HUES64 (cell line): Measurements from ENCODE around the gene MBD3L2B.

Source experiments
- H3K27ac ChIP-seq: 2 replicates; pipeline ENCODE4 v1.7.0; 2013; ENCODE audit warnings: low read depth, low read length, inconsistent platforms
- H3K27me3 ChIP-seq: 2 replicates; pipeline ENCODE4 v1.6.1; 2013; ENCODE audit warnings: mild to moderate bottlenecking, low read length; ENCODE audit not compliant: insufficient read depth
- H3K36me3 ChIP-seq: 2 replicates; pipeline ENCODE4 v1.6.1; 2013; ENCODE audit warnings: mild to moderate bottlenecking, low read length; ENCODE audit not compliant: insufficient read depth
- H3K4me1 ChIP-seq: 2 replicates; pipeline ENCODE4 v1.6.1; 2013; ENCODE audit warnings: mild to moderate bottlenecking, low read length, moderate library complexity; ENCODE audit not compliant: insufficient read depth
- H3K4me3 ChIP-seq: 2 replicates; pipeline ENCODE4 v1.5.1; 2013; ENCODE audit warnings: mild to moderate bottlenecking, low read length, moderate library complexity
- H3K9ac ChIP-seq: 2 replicates; pipeline ENCODE4 v1.6.1; 2013; ENCODE audit warnings: mild to moderate bottlenecking, low read depth, low read length
- H3K9me3 ChIP-seq: 2 replicates; pipeline ENCODE4 v1.6.1; 2013; ENCODE audit warnings: low read depth, low read length; ENCODE audit not compliant: insufficient read depth
- WGBS: fragments of 150-250, 120-280 bp; methylation state at CpG from one replicate; pipeline ENCODE4 v1.1.7; 2013; ENCODE audit warnings: missing lambda C conversion rate; 5-methylcytosine and 5-hydroxymethylcytosine counted together

The MBD3L2B gene

DNA sequence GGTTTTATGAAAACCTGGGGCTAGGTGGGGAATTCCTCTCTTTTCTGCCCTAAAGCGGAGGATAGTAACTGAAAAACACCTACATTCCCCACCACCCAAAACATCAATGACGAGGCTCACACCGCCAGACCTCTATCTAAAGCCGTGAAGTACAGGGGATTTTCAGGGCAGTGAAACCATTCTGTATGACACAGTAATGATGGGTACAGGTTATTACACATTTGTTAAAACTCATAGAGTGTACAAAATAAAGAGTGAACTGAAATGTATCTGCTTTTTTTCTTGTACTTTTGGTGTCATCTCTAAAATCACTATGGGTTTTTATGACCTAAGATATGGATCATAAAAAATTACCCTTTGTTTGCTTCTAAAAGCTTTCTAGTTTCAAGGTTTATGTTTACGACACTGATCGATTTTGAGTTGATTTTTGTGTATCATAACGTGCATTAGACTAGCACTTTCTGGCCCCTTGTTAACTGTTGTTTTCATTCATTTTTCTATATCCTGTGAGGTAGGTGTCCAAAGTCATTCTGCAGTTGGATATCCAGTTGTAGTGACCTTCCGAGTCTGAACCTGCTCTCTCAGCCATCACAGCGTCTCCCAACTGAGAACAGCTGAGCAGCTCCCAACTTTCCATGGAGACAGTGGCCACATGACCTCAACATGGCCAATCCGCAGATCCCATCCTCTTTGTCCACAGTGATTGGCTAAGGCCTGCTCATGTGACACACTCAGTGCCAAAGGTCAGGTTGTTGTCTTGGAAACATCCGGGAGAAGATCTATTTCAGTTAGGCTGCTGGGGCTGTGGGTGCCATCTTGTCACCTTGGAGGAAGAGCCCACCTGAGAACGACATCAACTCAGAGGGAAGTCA is 10.3 kb downstream of the MBD3L2B start:
- 87% methylated on average over 11 of the region's 12 CpGs for WGBS
- Histone ChIP-seq H3K36me3 (no peaks in the 10 kb centered on the region), H3K9ac (no peak overlapping the region), H3K4me3 (no peak overlapping the region), H3K9me3 (peaks cover 69% of the 10 kb centered on the region), H3K27ac (no peak overlapping the region), H3K4me1 (no peaks in the 10 kb centered on the region), H3K27me3 (no peaks in the 10 kb centered on the region)

GRCh38 chr19:7007859-7008258 is 13.4 kb downstream of the MBD3L2B start:
- Histone ChIP-seq H3K9me3 (peaks cover 60% of the 10 kb centered on the region), H3K9ac (no peak overlapping the region), H3K27ac (no peak overlapping the region), H3K27me3 (no peaks in the 10 kb centered on the region), H3K36me3 (no peaks in the 10 kb centered on the region), H3K4me1 (no peaks in the 10 kb centered on the region), H3K4me3 (no peak overlapping the region)
- WGBS, result 80% methylated on average over 4 of the region's 4 CpGs

GRCh38 chr19:7006135-7006704 is 15.0 kb downstream of the MBD3L2B start:
- no peak overlapping the region for H3K27ac ChIP-seq
- no peak overlapping the region for H3K4me3 ChIP-seq
- WGBS, result 64% methylated on average over 11 of the region's 11 CpGs
- H3K27me3 ChIP-seq, result no peaks in the 10 kb centered on the region
- no peaks in the 10 kb centered on the region for H3K4me1 ChIP-seq
- H3K36me3 ChIP-seq, result no peaks in the 10 kb centered on the region
- H3K9ac ChIP-seq, result no peak overlapping the region
- H3K9me3 ChIP-seq, result peaks cover 62% of the 10 kb centered on the region

- H3K9ac ChIP-seq, result no peak overlapping the region
- peaks cover 74% of the 10 kb centered on the region for H3K9me3 ChIP-seq
- H3K36me3 ChIP-seq, result no peaks in the 10 kb centered on the region
- H3K27ac ChIP-seq, result no peak overlapping the region
- H3K27me3 ChIP-seq, result no peaks in the 10 kb centered on the region
- H3K4me3 ChIP-seq, result no peak overlapping the region
- 89% methylated on average over 15 of the region's 18 CpGs for WGBS
- no peaks in the 10 kb centered on the region for H3K4me1 ChIP-seq
These were observed 16.8 kb downstream of the MBD3L2B start for GRCh38 chr19:7004313-7004931.

DNA sequence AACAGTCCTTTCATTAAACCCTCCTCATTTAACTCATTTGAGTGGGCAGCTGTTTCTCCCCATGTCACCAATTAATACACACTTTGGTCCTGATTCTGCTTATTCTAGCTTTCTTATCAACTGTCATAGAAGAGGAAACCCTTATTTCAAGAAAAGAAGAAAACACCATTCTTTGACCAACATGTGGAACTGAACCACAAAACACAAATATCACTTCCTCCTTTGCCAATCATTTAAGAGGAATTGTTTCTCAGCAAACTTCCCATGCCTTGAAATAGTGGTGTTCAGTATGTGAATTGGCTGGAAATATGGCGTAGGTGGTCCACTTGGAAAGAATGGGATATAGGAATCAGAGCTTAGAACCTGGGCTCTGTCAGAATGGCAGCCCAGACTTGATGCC is 20.4 kb downstream of the MBD3L2B start:
- Histone ChIP-seq H3K36me3 (no peaks in the 10 kb centered on the region), H3K4me1 (no peaks in the 10 kb centered on the region)

DNA sequence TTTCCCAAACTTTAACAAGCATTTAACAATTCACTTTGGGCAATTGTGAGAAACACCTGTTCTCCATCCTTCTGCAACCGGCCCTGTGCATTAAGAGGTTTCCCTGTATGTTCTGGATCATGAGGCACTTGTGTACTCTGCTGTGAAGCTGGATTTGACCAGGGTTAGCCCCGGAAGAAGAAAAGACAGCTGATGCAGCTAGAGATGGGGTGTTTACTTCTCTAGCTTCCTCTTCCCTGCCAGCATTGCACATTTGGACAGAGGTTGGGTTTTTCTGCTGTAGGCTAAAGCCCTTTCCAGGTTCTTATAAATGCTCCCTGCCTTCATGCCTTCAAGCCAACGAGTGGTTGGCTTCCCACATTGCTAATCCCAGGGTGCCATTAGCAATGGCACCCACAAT is 20.9 kb downstream of the MBD3L2B start:
- no peak overlapping the region for H3K27ac ChIP-seq
- 65% methylated on average over 3 of the region's 3 CpGs for WGBS
- peaks cover 81% of the 10 kb centered on the region for H3K9me3 ChIP-seq
- no peaks in the 10 kb centered on the region for H3K27me3 ChIP-seq
- no peaks in the 10 kb centered on the region for H3K36me3 ChIP-seq
- no peak overlapping the region for H3K9ac ChIP-seq
- H3K4me1 ChIP-seq, result no peaks in the 10 kb centered on the region
- no peak overlapping the region for H3K4me3 ChIP-seq

More for the DNA sequence above, 20.4 kb downstream of the MBD3L2B start:
- H3K27ac ChIP-seq, result no peak overlapping the region
- no peak overlapping the region for H3K4me3 ChIP-seq
- H3K9ac ChIP-seq, result no peak overlapping the region
- WGBS, result 80% methylated on average over 1 of the region's 1 CpG
- H3K9me3 ChIP-seq, result peaks cover 79% of the 10 kb centered on the region
- H3K27me3 ChIP-seq, result no peaks in the 10 kb centered on the region

DNA sequence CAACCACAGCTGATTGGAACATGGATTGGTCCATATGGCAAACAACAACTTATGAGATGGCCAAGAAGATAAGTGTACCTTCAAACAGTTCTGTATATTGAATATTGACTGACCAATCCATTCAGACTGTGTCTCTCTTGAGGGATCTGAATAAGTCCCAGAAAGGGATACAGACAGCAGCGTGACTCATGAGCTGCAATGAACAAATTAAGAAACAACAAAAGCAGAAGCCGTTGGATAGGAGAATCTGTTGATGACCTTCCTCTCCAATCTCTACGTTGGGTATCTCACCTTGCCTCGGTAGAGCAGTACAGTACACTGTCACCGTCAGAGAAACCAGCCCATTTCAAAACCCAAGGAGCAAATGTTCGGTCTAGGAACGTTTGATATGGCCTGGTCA is 21.3 kb downstream of the MBD3L2B start:
- H3K27me3 ChIP-seq, result no peaks in the 10 kb centered on the region
- no peaks in the 10 kb centered on the region for H3K36me3 ChIP-seq
- WGBS, result 68% methylated on average over 7 of the region's 7 CpGs
- H3K27ac ChIP-seq, result no peak overlapping the region
- H3K9ac ChIP-seq, result no peak overlapping the region
- H3K4me1 ChIP-seq, result no peaks in the 10 kb centered on the region
- H3K9me3 ChIP-seq, result peaks cover 81% of the 10 kb centered on the region
- no peak overlapping the region for H3K4me3 ChIP-seq

- no peak overlapping the region for H3K4me3 ChIP-seq
- no peaks in the 10 kb centered on the region for H3K4me1 ChIP-seq
- H3K9me3 ChIP-seq, result peaks cover 81% of the 10 kb centered on the region
- no peaks in the 10 kb centered on the region for H3K27me3 ChIP-seq
- H3K9ac ChIP-seq, result no peak overlapping the region
- WGBS, result 85% methylated on average over 15 of the region's 15 CpGs
- no peaks in the 10 kb centered on the region for H3K36me3 ChIP-seq
- H3K27ac ChIP-seq, result no peak overlapping the region
These were observed 23.4 kb downstream of the MBD3L2B start for GRCh38 chr19:6997679-6998445.

GRCh38 chr19:6996810-6997209 is 24.4 kb downstream of the MBD3L2B start:
- H3K27me3 ChIP-seq, result no peaks in the 10 kb centered on the region
- no peak overlapping the region for H3K27ac ChIP-seq
- H3K9ac ChIP-seq, result no peak overlapping the region
- no peaks in the 10 kb centered on the region for H3K36me3 ChIP-seq
- no peak overlapping the region for H3K4me3 ChIP-seq
- H3K4me1 ChIP-seq, result no peaks in the 10 kb centered on the region
- WGBS, result 88% methylated on average over 3 of the region's 4 CpGs
- peaks cover 80% of the 10 kb centered on the region for H3K9me3 ChIP-seq

DNA sequence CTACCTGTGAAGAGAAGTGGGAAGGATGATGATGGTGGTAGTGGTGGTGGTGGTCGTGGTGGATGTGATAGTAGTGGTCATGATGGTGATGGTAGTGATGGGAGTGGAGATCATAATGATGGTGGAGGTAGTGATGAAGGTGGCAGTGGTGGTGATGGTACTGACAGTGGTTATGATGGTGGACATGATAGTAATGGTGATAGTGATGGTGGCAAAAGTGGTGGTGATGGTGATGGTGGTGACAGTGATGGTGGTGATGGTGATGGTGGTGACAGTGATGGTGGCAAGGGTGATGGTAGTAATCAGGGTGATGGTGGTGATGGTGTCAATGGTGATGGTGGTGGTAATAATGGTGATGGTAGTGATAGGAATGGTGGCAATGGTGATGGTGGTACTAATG is 26.2 kb downstream of the MBD3L2B start:
- Histone ChIP-seq H3K27ac (no peak overlapping the region), H3K9me3 (peaks cover 77% of the 10 kb centered on the region), H3K9ac (no peak overlapping the region), H3K36me3 (no peaks in the 10 kb centered on the region), H3K4me3 (no peak overlapping the region), H3K27me3 (no peaks in the 10 kb centered on the region), H3K4me1 (no peaks in the 10 kb centered on the region)
- 42% methylated on average over 1 of the region's 1 CpG for WGBS

DNA sequence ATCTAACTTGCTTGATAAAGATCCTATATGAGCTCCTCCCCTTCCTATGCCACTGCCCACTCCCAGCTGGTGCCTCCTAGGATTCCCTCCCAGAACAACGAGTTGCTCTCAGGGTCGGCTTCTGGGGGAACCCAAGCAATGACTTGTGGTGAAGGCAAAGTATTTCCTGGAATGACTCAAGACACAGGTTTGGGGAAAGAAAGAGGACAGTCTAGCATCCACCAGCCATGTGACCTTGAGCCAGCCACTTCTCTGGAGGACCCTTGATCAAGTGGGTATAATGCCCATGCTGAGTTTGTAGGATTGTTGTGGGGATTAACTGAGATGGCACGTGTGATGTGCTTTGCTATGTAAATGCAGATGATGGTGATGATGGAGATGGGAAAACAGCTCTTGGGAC is 33.0 kb downstream of the MBD3L2B start:
- no peaks in the 10 kb centered on the region for H3K4me1 ChIP-seq
- H3K36me3 ChIP-seq, result no peaks in the 10 kb centered on the region
- H3K27me3 ChIP-seq, result no peaks in the 10 kb centered on the region
- H3K27ac ChIP-seq, result no peak overlapping the region
- no peak overlapping the region for H3K4me3 ChIP-seq
- H3K9me3 ChIP-seq, result peaks cover 81% of the 10 kb centered on the region
- H3K9ac ChIP-seq, result no peak overlapping the region
- 66% methylated on average over 3 of the region's 3 CpGs for WGBS
